Right lung (tissue), 5 donors: ENCODE results near the gene ERH. TPM values are rescaled to one million over a fixed set of nuclear protein-coding genes. Genes with fewer than 3 reads are reported as not detected.
"Not testable (repeated sequence)": the region's sequence is repeated elsewhere in the genome, so short reads cannot be mapped to it uniquely, and the experiment has no call there.

Source experiments
- DNase-seq, 2 donors: peaks; one replicate each; pipeline ENCODE4 v3.0.0-alpha.2; 2013
- polyA plus RNA-seq, 5 donors: library from polyadenylated mRNA; unstranded; fragments of 120-200 nt; gene quantifications; one replicate each; pipeline versions ENCODE4 v1.2.1 to v1.2.3, GENCODE V29; 2013; ENCODE audit warnings: inconsistent platforms in 1 of 5, low replicate concordance in 1 of 5; ENCODE audit not compliant: insufficient read length in 5 of 5, insufficient read depth in 1 of 5

ERH gene
- polyA plus RNA-seq, 5 donors, result 281 to 345 (median 290) TPM

DNA sequence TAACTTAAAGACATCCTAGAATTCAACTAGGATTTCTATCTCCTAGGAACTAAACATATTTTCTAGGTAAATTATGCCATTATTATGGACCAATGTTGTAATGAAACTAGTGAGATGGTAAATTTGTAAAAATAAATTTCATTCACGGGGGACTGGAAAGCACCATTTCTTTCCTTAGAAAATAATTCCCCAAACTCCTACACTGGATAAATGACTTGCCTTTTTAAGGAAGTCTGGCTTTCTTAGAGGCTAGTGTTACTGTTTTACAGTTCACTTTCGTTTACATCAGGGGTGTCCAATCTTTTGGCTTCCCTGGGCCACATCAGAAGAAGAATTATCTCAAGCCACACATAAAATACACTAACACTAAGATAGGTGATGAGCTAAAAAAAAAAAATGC, 3.7 kb upstream of the ERH start:
- no peak for DNase-seq

DNA sequence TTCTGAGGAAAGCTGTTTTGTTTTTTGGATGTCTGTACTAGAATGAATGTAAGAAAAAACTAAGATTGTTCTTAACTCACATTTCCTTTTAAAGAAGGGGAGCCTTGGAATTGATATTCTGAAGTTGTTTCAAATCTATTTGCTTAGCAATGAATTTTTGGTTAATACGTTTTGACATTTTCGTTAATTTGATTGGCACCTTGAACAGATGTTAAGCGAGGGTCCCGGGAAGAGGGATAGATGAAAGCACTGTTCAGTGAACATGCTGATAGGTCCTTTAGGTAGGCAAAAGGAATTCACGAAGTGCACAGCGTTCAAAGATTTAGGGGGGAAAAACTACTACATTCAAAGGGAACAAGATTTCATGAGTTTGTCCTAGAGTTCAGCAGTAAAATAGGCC, 2.1 kb upstream of the ERH start:
- DNase-seq, result no peak

DNA sequence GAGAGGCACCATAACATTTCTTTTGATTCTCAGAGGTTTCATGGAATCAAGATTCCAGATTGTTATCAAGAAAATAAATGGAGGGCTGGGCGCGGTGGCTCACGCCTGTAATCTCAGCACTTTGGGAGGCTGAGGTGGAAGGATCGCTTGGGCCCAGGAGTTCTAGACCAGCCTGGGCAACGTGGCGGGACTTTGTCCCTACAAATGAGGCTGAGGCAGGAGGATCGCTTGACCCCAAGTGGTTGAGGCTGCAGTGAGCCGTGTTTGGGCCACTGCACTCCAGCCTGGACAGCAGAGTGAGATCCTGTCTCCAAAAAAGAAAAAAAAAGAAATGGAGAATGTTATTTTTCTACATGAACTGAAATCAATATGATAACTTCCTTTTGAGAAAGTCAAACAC, 1.7 kb upstream of the ERH start:
- DNase-seq, result no peak

DNA sequence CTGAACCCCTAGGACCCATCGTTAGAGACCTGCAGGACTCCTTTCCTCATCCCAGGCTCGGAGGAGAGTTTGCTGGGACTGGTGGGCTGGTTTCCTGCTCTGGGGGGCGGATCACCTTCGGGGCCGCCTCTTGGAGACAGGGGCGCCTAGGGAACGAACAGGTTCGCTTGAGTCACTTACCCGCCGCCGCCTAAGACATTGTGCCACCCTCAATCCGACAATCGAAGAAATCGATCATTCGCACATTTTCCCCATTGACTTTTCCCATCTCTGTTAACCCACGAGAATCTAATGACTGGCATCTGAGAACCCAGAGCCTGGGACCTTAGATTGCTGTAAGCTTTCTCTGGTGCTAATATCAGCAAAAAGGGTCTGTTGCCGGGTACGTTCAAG, 715 bp upstream of the ERH start:
- DNase-seq, result no peak

DNA sequence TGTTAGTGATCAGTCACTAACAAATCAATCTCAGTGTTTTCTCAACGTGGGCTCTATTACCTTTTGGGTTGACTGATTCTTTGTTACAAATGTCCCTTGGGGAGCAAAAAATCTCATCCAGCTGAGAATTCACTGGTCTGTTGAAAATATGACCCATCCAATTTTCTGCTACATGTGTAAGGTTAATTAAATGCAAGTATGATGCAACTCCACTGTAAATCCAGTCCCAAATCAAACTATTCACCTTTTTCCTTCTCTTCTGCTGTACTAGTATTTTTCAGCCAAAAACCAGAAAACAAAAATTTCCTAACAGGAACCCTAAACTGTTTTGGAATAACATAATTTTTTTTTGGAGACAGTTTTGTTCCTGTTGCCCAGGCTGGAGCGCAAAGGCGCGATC, 2.2 kb downstream of the ERH start:
- no peak for DNase-seq

DNA sequence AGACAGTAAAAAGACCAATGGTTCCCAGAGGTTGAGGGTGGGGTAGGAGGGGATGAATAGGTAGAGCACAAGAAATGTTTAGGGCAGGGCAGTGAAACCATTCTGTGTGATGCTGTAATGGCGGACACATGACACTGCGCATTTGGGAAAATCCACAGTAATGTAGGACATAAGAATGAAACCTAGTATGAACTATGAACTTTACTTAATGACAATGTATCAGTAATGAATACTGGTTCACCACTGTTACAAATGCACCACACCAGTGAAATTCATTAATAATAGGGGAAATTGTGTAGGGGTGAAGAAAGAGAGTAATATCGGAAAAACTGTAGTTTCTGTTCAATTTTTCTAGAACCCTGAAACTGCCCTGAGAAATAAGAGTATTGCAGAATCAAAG, 5.6 kb downstream of the ERH start:
- DNase-seq, result no peak

DNA sequence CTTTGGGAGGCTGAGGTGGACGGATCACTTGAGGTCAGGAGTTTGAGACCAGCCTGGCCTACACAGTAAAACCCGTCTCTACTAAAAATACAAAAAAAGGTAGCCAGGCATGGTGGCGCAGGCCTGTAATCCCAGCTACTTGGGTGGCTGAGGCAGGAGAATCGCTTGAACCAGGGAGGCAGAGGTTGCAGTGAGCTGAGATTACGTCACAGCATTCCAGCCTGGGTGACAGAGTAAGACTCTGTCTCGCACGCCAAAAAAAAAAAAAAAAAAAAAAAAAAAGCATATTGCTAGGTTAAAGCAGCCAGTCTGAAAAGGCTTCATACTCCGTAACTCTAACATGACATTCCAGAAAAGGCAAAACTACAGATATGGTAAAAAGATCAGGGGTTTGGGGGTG, 6.7 kb downstream of the ERH start:
- not testable (repeated sequence) for DNase-seq

DNA sequence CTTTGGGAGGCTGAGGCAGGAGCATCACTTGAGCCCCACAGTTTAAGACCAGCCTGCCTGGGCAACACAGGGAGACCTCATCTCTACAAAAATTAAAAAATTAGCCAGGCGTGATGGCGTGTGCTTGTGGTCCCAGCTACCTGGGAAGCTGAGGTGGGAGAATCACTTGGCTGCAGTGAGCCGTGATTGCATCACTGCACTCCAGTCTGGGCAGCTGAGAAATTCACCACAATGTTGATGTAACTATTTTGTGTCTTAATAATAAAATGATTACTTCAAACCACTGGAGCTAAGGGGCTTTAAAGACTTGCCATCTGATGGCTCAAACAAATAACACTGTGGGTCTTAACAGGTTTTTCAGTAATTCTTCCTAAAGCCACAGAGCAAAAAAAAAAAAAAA, 10.8 kb downstream of the ERH start:
- DNase-seq, result no peak

DNA sequence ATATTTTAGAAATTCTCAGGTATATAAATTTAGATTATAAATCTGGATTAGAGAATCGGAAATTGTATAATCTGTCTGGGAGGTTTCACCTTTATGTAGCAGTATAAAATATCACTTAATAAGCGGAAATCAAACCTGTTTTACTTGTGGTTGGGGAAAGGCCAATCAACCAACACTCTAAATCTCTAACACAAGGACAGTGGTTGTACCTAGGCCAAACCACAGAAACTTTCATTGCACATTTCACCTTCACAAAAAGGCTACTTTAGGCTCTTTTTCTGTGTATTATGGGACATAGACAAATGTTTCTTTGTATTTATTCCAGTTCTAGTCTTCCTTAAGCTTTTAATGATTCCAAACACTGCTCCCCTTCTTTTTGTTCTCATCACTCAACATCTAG, 19.8 kb downstream of the ERH start:
- no peak for DNase-seq

DNA sequence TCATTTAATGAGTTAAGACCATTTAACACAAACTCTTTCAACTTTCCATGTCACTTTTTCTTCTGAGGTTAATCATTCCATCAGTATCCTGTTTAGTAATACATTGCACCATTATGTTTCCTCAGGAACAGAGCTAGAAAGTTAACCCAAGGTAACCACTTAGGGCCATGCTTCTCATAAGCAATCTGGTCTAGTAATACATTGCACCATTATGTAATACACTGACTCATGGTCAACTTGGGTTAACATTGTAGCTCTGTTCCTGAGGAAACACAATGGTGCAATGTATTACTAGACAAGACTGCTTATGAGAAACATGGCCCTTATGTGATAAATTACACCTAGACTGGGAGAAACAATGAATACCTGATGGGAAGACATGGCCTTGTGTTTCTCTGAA, 21.7 kb downstream of the ERH start:
- no peak for DNase-seq

DNA sequence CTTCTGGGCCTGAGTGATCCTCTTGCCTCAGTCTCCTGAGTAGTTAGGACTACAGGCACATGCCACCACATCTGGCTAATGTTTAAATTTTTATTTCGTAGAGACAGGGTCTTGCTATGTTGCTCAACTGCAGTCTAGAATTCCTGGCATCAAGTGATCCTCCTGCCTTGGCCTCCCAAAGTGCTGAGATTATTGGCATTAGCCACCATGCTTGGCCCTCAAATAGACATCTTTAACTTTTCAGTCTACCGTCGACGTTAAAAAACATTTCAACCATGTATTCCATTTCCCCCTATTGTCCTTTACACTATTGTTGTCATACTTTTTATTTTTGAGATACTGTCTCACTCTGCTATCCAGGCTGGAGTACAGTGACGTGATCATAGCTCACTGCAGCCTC, 22.4 kb downstream of the ERH start:
- no peak for DNase-seq

DNA sequence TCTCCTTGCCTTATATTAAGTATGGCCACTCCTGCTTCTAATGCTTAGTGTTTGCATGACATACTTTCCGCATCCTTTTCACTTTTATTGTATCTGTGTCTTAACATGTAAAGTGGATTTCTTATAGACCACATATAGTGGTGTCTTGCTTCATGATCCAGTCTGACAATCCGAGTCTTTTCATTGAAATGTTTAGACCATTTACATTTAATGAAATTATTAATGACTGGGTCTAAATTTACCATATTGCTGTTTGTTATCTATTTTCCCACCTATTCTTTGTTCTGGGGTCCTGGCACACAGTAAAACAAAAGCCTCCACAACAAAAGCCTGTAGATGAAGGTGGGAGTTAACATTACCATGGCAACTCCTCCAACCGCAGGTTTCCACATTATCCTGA, 22.9 kb downstream of the ERH start:
- DNase-seq, result no peak

DNA sequence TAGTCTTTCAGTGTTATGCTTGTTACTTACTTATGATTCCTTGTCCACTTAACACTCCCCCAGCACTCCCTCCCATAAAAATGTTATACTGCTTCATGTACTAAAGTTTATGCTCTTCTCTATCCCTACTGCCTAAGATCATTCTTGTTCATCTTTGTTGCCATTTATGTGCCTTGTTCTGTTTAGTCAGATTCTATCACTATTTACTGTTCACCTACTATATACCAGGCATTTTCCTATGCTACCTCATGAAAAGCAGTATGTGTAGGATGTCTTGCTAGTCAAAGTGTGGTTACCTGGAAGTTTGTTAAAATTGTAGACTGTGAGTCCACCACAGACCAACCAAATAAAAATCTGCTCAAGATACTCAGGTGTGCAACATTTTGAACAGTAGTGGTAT, 23.9 kb downstream of the ERH start:
- no peak for DNase-seq

DNA sequence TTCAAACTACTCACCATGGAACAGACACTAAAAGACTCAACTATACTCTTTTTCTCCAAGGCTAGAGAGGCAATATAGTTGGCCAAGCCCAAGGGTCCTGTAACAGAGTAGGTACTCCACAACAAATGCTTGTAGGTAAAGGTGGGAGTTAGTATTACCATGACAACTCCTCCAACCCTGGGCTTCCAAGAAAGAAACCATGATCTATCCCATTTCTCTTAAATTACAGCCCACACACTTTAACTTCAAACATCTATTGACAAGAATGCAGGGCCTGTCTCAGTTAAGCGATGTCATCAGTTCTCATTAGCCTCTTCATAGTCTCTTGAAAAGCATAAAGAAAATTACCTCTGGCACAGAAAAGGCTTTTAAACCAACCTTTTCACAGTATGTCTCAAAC, 25.0 kb downstream of the ERH start:
- no peak for DNase-seq

DNA sequence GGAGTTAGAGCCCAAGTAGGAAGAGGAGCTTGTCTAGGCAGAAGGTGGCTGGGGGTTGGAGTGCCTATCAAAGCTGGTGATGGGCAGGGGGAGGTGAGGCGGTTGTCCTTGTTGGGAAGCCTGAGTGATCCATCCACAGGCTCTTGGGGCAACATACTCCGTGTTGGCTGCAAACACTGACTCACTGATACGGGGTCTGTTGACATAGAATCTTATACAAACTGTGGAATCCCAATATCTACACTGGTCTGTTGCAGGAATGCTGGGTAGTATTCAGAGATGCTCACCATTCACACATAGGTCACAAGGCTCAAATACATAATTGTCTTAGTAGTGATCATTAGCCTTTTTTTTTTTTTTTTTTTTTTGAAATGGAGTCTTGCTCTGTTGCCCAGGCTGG, 26.0 kb downstream of the ERH start:
- DNase-seq, result no peak

DNA sequence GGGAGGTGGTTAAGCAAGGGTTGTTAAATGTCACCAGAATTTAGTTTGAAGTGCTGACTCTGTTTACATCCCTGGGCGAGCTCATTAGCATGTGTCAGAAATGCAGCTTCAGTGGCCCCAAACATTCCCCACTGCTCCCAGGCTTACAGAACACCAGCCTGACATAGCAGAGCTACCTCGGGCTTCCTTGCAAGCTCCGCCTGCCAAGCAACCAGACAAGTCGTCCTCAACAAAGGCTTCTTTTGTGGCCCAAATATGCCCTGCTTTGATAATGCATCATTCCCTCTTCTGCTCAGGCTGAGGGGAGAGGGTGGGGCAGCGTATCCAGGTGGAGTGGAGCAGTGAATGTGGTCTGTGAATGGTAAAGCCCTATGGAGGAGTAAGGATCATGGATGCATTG, 28.0 kb downstream of the ERH start:
- no peak for DNase-seq

DNA sequence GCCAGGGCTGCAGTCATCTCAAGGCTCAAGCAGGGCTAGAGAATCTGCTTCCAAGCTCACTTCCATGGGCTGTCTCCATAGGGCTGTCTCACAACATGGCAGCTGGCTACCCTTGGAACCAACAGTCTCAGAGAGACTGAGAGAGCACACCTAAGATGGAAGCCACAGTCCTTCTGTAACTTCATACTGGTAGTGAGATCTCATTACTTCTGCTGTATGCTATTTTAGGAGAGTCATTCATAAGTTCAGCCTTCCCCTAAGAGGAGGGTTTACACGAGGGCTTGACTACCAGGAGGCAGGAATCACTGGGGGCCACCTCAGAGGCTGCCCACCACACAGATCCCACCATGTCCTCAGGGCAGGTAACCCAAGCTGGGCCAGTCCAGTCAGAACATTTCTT, 29.7 kb downstream of the ERH start:
- no peak for DNase-seq

DNA sequence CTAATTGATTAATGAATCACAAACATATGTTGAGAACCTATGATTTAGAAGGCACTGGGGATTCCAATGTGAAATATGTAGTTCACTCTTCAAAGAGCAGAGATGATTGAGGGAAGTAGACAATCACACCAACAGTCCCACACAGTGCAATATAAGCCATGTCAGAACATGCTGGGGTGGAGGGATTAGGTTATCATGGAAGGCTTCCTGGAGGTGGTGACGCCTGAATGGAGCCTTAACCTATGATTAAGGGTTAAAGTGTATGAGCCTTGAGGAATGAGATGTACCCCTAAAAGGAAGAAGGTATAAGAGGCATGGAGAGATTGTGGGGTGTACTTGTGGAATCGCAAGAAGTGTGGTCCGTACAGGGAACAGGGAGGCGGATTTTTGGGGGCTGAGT, 31.3 kb downstream of the ERH start:
- no peak for DNase-seq

DNA sequence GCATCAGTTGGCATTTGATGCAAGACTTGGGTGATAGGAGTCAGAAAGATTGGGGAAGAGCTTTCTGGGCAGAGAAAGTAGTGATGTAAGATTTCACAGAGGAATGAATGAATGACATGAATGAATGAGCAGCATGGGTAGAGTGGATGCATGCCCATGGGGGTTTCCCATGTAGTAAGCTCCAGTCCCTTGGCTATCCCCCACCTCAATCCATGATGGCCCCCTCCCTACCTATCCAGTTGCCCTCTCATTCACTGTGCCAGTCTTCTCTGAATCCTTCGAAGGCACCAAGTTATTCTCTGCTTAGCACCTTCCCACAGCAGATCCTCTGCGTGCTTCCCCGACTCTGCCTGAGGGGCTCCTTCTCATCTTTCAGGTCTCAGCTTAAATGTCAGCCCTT, 32.0 kb downstream of the ERH start:
- no peak for DNase-seq

DNA sequence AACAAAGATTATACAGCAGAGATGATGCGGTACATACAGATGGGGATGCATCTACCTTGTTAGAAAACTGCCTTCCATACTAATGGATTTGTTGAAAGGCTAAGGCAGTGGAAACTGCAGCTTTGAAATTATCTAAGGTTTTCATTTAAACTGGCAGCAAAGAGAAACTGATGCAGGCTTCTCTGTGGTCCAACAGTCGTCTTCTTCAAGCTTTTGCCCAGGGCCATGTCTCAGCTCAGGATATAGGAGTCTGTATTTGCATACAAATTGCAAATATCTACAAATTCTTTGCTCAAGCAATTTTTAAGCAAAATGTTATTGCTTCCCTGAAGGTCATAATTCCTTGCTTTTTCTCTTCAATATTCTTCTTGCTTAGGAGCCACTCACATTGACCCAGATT, 33.7 kb downstream of the ERH start:
- DNase-seq, result no peak

DNA sequence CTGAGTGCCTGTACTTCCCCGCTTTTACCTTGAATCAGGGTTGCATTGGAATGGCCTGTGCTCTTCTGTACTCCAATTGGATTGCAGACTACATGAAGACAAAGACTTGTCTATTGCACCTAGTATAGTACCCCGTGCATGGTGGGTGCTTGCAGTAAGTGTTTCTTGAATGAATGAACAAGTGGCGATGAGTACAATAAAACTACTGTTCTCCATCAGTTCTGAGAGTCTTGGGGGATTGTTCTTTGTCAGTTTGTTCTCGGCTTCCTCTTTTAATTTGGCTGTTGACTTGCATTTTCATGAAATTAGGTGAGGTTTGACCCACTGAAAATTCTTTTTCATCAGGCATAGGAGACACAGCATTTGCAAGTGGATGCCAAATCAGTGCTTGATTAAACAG, 34.1 kb downstream of the ERH start:
- no peak for DNase-seq

DNA sequence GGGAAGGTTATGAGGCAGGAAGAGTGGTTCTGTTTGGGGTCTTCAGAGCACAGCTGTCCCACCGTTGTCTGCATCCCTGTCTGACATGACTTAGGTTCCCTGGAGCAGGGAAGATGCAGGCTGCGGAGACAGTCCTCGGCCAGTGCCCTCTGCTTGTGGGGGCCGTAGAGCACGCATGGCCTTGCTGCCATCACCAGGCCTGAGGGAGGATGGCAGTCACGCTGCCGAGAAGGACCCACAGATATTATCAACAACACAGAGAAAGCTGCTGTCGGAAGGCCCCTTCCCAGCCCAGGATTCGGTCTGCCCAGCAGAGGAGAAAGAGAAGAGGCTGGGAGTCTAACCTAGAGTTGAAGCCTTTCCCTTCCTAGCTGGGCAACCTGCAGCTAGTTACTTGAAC, 35.0 kb downstream of the ERH start:
- peak in 1 of 2 donors; percentile 1 for DNase-seq

DNA sequence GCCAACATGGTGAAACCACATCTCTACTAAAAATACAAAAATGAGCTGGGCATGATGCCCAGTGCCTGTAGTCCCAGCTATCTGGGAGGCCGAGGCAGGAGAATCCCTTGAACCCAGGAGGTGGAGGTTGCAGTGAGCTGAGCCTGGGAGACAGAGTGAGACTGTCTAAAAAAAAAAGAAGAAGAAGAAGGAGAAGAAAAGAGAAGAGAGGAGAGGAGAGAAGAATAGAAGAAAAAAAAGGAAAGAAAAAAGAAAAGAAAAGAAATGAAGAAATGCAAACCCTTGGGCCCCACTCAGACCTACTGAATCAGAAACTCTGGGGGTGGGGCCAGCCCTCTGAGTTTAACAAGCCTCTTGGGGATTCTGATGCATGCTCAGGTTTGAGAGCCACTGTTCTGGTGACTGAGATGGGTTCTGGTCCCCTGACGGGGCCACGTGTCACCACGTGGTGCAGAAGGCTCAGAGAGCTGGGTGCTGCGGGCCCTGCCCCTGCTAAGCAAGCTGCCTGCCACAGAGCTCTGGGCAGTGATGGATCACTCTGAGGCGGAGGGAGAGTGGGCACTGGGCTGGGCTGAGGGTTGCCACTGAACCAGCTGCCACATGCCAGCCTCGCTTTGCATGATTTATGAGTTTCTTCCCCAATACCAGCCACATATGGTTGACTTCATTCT, 37.5 kb downstream of the ERH start:
- no peak for DNase-seq

DNA sequence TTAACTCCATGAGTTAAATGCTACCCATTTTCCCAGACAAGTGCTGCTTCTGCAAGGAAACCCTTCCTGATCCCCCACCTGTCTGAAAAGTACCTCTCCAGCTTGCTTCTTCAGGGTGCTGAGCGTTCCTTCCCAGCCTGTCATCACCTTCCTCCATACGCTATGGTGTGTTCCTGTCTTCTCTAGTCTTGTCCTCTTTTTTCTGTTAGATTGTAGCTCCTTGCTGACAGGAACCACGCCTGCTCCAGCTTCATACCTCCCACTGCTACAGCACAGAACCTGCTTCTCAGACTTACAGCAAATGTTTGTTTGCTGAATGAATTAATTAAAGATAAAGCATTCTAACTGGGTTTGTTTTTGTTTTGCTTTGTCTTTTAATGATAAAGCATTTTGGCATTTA, 39.1 kb downstream of the ERH start:
- no peak for DNase-seq
